Limb (tissue), 2 donors: ENCODE data around the gene DNAH3.
"Not testable (repeated sequence)": the region's sequence is repeated elsewhere in the genome, so short reads cannot be mapped to it uniquely, and the experiment has no call there.

Source experiments
- DNase-seq, 2 donors: peaks; one replicate each; pipeline ENCODE4 v3.0.0-alpha.2; 2016; ENCODE audit errors: extremely low spot score in 2 of 2

Gene DNAH3

DNA sequence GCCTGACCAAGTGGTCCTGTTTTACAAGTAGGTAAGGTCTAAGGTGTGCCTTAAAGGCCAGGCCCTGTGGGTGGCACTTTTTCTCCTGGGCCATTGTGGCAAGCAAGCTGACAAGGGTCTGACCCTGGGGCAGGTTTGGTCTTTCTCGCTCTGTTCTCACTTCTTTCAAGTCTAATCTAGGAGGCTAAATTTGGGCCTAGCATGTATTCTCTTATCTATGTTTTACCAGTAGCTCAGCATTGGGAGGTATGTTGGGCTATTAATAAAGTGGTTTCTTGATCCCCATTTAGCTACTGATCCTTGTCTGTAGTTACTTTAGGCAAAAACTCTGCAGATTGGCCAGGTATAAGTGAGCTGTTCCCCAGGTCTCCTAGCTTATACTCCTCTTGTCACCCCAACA is 77.7 kb downstream of the DNAH3 start:
- no peak for DNase-seq

DNA sequence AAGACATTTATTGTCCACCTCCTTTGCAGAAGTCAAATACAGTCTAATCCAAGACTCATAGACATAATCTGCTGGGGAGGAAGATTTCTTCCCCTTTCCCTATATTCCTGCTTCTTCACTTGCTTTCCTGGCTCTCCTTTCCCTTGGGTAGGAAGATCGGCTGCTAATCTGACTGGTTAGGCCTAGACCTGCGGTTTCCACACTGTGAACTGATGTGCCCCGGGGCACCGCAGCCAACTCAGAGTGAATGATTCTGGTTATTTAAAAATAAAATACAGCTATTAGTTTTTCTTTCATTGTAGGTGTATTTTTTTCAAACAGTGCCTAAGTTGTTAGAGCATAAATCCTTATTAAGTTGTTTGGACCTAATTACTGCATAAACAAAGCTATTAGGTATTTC is 78.9 kb downstream of the DNAH3 start:
- no peak for DNase-seq

DNA sequence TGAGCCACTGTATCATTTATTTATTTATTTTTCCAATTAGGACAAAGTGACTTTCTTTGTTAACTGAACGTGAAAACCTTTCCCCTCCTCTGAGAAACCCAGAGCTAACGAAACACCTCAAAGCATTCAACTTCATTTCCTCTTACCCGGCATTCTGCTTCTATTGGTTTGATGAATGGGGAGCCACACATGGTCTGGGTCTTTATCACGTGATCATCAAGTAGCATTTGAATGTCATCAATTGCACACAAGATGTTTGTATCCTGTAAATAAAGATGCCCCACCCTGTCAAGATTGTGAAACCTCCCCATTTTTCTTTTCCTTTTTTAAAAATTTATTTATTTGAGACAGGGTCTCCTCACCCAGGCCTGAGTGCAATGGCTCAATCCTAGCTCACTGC is 80.1 kb downstream of the DNAH3 start:
- no peak for DNase-seq

DNA sequence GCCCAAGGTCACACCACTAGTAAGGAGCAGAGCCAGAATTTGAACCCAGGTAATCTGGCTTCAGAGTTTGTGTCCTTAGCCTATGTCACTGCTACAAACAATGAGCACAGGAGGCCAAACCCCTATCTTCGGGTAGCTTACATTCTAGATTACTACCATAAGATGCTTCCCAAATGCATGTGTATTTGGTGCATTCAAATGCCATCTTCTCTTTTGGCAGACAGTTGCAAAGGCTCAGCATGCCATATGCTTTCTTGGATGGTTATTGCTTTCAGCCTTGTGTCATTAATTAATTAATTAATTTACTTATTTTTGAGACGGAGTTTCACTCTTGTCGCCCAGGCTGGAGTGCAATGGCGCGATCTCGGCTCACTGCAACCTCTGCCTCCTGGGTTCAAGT is 80.7 kb downstream of the DNAH3 start:
- no peak for DNase-seq

DNA sequence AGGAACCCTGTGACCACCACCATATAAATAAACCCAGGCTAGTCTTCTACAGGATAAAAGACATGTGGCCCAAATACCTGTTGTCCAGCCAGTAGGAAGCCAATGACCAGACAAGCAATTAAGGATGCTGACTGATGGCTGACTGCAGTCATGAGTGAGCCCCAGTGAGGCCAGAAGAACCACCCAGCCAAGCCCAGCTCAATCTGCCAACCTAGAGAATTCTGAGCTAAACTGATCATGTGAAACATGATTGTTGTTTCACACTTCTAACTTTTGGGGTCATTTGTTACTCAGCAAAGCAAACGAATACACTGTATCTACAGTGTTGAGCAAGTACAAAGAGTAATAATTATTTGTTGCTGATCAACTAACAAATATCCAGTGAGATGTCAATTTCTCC is 86.4 kb downstream of the DNAH3 start:
- no peak for DNase-seq

DNA sequence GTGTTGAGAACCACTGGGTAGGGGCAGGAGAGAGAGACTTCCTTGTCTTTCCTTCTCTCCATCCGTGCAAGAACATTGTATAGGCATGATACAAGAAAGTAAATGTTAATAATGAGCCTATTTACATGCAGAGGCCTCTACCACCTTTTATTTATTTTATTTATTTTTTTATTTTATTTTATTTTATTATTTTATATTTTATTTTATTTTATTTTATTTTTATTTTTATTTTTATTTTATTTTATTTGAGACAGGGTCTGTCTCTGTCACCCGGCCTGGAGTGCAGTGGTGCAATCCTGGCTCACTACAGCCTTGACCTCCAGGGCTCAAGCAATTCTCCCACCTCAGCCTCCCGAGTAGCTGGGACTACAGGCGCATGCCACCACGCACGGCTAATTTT is 87.3 kb downstream of the DNAH3 start:
- not testable (repeated sequence) for DNase-seq

DNA sequence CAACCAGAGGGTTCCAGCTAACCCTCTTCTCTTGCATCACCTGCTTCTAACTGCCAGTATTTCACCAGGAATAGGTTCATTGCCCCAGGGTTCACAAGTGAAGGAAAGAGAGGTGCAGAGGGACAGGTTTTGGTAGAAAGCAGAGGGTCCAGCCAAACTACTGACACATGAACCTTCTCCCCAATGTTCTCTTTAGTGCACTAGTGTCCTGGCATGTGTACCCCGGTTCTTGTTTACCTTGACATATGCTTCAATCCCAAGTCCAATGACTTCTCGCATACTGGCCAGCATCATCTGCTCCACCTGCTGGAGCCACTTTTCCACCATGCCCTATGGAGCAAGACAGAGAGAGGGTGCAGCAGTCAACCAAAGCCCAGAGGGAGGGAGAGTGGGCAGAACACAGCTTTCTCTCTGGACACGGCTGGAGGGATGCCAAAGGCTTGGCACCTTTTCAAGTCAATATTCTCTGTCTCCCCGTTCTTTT is 90.6 kb downstream of the DNAH3 start:
- no peak for DNase-seq

DNA sequence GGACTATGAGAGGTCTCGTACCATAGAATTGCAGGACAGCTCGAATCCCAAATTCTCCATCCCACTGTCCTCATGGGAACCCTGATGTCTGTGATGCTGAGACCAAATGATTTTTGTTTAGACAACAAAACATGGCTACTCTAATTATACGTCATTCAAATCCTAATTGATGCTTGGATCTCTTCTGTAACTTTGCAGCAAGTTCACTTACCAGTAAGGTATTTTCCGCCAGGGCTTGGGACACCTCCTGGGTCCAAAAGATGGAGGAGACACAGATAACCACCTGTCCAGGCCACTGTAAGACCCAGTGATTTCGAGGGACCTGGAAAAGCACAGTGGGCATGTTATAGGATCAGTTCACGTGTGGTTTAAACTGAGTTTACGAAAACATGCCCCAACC is 92.8 kb downstream of the DNAH3 start:
- no peak for DNase-seq

DNA sequence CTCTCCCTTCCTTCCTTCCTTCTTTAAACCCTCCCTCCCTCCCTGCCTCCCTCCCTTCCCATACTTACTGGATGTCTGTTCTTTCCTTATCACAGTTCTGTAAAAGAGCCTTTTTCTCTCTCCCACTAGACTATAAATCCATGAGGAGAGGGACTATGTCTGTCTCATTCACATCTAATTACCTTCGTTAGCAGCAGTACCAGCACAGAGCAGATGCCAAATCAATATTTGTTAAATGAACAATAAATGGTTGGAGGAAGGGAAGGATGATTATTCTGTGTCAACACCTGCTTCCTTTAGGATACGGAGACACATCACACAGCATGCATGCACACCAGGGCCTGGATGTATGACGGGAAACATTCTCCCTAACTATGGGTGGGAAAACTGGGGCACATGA is 94.2 kb downstream of the DNAH3 start:
- no peak for DNase-seq

DNA sequence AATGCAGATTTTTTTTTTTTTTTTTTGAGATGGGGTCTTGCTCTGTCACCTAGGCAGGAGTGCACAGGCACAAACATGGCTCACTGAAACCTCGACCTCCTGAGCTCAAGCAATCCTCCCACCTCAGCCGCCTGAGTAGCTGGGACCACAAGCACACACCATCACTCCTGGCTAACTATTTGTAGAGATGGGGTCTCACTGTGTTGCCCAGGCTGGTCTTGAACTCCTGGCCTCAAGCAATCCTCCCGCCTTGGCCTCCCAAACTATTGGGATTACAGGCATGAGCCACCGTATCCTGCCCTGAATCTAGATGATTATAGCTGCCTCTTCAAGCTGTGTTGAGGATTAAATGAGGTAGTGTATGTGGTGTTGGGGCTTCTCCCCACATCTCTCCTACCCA is 94.9 kb downstream of the DNAH3 start:
- DNase-seq: not testable (repeated sequence)

DNA sequence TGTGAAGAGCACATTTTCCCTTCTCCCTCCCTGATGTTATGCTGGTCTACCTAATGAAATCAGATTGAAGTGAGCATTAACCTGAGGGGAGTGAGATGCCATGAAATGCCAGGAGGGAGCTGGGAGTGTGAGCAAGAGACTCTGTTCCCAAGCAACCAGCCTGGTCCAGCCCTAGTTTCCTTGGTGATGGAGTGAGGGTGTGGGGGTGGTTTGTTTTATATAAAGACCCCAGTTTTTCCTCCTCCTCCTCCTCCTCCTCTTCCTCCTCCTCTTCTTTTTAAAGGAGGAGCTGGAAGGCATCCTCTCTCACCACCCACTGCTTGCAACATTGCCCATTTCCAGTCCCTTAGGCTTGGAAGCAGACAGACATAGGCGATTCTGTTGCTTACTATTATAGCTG is 97.1 kb downstream of the DNAH3 start:
- DNase-seq: no peak

DNA sequence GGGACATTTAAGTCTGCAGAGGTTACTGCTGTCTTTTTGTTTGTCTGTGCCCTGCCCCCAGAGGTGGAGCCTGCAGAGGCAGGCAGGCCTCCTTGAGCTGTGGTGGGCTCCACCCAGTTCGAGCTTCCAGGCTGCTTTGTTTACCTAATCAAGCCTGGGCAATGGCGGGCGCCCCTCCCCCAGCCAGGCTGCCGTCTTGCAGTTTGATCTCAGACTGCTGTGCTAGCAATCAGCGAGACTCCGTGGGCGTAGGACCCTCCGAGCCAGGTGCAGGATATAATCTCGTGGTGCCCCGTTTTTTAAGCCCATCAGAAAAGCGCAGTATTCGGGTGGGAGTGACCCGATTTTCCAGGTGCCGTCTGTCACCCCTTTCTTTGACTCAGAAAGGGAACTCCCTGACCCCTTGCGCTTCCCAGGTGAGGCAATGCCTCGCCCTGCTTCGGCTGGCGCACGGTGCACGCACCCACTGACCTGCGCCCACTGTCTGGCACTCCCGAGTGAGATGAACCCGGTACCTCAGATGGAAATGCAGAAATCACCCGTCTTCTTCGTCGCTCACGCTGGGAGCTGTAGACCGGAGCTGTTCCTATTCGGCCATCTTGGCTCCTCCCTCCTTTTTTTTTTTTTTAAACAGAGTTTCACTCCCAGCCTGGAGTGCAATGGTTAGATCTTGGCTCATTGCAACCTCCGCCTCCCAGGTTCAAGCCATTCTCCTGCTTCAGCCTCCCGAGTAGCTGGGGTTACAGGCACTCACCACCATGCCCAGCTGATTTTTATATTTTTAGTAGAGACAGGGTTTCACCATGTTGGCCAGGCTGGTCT is 102.3 kb downstream of the DNAH3 start:
- not testable (repeated sequence) for DNase-seq

DNA sequence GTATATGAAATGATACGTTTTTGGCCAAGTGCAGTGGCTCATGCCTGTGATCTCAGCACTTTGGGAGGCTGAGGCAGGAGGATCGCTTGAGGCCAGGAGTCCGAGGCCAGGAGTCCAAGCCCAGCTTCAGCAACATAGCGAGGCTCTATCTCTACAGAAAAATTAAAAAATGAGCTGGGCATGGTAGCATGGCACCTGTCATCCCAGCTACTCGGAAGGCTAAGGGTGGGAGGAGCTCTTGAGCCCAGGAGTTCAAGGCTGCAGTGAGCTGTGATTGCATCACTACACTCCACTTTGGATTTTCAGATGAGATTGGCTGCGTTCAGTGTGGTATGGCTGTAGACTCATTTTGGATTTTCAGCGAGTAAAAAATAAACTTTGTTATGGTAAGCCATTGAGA is 112.4 kb downstream of the DNAH3 start:
- no peak for DNase-seq

DNA sequence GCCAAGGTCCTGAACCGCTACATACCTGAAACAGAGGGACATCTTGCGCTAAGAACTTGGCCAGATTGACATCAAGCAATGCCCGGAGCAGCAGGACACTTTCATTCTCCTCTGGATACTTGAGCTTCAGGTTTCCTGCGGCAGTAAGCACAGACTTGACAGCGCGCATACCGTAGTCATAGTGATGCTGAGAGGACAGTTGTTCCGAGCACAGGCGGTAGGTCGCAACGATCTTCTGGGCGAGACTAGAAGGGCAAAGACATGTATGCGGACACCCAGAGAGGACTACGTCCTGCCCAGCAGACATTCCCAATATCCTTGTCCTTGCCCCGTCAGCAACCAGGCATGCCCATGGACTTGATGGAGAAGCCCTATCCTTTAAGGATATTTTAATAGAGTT is 112.9 kb downstream of the DNAH3 start:
- no peak for DNase-seq

DNA sequence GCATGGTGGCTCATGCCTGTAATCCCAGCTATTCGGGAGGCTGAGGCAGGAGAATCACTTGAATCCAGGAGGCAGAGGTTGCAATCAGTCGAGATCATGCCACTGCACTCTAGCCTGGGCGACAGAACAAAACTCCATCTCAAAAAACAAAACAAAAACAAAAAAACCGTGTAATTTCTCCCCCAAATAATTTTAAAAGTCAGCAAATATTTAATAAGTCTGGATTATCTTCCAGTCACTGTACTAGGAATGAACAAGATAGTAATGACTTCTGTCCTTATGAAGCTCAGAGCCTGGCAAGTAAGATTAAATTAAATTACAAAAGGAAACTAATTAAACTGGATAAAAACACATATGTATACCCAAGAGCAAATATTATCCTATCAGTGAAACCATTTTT is 113.5 kb downstream of the DNAH3 start:
- no peak for DNase-seq

DNA sequence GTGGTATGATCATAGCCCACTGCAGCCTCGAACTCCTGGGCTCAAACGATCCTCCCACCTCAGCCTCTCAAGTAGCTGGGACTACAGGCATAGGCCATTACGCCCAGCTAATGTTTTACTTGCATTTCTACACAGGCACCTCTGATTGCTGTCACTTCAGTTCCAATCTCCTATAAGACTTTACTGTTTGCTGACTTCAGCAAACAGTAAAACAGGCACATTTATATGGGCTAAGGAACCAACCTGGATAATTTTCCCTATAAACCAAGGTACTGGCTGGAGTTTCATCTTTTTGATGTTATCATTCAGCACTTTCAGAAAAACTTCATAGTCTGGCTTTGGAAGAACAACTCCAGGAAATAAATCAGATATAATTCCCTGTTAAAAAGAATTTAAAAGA is 114.2 kb downstream of the DNAH3 start:
- DNase-seq: no peak

DNA sequence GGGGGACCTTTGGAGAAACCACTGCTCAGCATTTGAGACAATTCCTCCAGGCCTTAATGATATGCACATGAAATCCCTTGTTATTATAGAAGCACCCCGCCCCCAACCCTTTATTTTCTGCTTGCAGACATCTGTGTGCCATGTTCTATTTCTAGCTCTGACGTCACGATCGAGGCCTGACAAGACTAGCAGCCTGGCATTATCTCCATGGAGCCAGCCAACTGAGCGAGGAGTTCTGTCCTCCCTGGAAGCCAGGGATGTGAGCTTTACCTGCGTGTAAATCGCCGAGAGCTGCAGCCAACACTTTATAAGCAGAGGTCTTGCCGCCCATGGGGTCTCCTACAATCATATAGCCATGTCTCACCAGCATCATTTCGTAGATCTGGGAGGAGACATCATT is 116.9 kb downstream of the DNAH3 start:
- DNase-seq: peak; percentile 12 to 29

DNA sequence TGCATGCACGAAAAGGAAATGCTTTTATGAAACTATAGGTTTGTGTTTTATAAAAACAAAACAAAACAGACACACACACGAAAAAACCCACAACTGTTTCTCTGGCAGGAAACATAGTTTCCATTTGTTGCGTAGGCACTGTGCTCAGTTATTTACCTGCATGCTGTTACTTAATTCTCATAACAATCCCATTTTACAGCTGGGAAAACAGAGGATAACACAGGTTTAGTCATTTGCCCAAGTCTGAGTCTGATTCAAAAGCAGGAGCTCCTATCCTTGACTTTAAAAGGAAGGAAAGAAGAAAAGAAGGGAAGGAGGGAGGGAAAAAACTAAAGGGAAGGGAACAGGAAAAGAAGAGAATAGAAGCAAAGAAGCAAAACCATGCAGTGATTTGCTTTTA is 117.4 kb downstream of the DNAH3 start:
- no peak for DNase-seq

DNA sequence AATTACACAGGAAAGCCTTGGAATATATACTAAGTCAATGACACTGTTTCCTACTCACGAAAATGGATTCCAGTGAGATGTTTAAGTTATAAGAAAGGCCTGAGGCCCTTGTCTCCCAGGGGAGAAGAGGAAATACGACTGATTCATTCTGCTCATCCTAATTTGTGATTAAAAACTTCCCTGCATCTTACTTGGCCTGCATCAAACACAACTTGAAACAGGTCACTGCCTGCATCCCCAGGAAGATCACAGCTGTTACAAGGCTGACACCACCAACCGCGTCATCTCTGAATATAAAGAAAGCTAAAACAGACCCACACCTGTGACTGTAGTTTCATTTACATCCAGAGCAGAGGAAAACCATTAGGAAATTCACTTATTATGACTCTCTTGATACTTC is 121.9 kb downstream of the DNAH3 start:
- no peak for DNase-seq

DNA sequence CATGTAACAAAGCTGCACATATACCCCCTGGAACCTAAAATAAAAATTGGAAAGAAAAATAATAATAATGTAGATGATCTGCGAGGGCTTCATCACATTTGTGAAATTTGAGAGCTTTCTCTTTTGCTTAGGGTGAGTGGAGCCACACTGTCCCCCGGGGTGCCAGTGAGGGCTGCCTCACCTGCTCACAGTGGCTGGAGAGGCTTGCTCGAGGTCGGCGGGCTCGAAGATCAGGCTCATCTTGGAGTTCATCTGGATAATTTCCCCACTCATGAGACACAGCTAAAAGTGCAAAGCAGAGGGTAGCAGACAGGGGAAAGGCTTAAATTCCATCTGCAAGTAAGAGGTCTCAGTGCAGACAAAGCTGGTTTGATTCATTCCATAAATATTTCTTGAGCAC is 123.8 kb downstream of the DNAH3 start:
- no peak for DNase-seq

DNA sequence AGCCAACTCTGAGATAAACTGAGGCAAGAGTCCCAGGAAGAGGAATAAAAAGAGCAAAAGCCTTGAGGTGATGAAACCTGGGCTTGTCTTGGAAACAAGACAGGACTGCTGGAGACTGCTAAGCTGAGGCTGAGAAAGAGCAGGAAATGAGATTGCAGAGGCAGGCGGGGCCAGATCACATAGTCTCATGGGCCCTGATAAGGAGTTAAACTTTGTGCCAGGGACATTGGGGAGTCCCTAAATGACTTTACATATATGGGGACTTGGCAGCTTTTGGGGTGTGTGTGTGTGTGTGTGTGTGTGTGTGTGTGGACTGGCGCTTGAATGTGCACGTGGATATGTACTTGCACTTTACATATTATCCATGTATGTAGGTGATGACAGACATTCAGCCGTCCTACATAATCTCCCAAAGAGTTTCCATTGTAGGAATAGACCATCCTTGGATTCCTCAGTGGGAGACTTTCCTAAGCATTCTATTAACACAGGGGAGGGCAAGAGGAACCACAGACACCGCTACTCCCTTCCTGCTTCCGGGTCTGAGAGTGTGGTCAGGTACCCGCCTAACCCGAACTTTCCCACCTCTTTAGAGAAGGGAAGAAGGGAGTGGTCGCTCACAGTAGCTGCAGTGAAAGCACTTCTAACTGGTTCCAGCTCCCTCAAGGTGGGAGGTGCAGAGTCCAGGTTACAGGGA is 127.0 kb downstream of the DNAH3 start:
- no peak for DNase-seq

DNA sequence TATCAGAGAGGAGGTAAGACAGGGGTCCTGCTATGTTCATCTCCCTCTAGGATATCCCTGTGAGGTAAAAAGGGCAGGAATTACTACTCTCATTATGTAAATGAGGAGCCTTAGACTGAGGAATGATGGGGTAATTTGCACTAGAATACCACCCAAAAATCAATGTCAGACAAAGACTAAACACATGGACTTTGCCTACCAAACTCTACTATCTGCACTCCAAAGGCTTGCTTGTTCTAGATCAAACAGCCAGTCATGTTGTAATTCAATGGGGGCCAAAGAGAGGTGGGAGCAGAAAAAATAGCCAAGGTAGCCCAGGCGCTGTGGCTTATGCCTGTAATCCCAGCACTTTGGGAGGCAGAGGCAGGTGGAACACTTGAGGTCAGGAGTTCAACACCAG is 129.3 kb downstream of the DNAH3 start:
- DNase-seq: no peak

DNA sequence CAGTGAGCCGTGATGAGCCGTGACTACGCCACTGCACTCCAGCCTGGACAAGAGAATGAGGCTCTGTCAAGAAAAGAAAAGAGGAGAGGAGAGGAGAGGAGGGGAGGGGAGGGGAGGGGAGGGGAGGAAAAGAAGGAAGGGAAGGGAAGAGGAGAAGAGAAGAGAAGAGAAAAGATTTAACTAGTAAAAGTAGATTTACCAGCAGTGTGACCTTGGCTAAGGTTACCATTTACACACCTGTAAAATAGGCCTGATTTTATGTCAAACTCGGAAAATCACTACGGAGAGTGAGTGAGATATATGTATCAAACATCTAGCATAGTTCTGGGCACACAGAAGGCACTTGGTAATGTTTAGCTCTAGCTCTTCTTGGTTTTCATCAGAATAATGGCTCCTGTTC is 140.8 kb downstream of the DNAH3 start:
- DNase-seq: no peak
